CD4-positive, alpha-beta T cell treated with Interleukin-17A for 1 hour (primary cell): Measurements from ENCODE around the gene NEDD4L.

ENCODE experiments used
- DNase-seq: peaks from one replicate; pipeline ENCODE4 v3.0.0-alpha.2; 2020

Gene NEDD4L

GRCh38 chr18:58054041-58054781 lies 10.2 kb downstream of the NEDD4L start:
- DNase-seq, result no peak

- no peak for DNase-seq
Measured at GRCh38 chr18:58055890-58056558, 12.0 kb downstream of the NEDD4L start.

- no peak for DNase-seq
Measured at GRCh38 chr18:58056852-58057251, 12.8 kb downstream of the NEDD4L start.

GRCh38 chr18:58057291-58057965 lies 13.4 kb downstream of the NEDD4L start:
- no peak for DNase-seq

GRCh38 chr18:58058720-58059119 lies 14.7 kb downstream of the NEDD4L start:
- DNase-seq, result no peak

GRCh38 chr18:58060254-58060653 lies 16.2 kb downstream of the NEDD4L start:
- no peak for DNase-seq

- DNase-seq, result no peak
Measured at GRCh38 chr18:58061349-58061748, 17.3 kb downstream of the NEDD4L start.

- DNase-seq, result no peak
Measured at GRCh38 chr18:58064406-58064998, 20.5 kb downstream of the NEDD4L start.

GRCh38 chr18:58065956-58066355 lies 21.9 kb downstream of the NEDD4L start:
- DNase-seq, result no peak

- no peak for DNase-seq
Measured at GRCh38 chr18:58067601-58068000, 23.6 kb downstream of the NEDD4L start.

- DNase-seq, result no peak
Measured at GRCh38 chr18:58069099-58069498, 25.1 kb downstream of the NEDD4L start.

- no peak for DNase-seq
Measured at GRCh38 chr18:58069721-58070292, 25.8 kb downstream of the NEDD4L start.

GRCh38 chr18:58076052-58076451 lies 32.0 kb downstream of the NEDD4L start:
- no peak for DNase-seq

- no peak for DNase-seq
Measured at GRCh38 chr18:58077329-58077728, 33.3 kb downstream of the NEDD4L start.

GRCh38 chr18:58078889-58079573 lies 35.0 kb downstream of the NEDD4L start:
- no peak for DNase-seq

- no peak for DNase-seq
Measured at GRCh38 chr18:58080451-58080850, 36.4 kb downstream of the NEDD4L start.

GRCh38 chr18:58087928-58088690 lies 44.1 kb downstream of the NEDD4L start:
- DNase-seq, result no peak

GRCh38 chr18:58088691-58089065 lies 44.7 kb downstream of the NEDD4L start:
- DNase-seq, result no peak

- DNase-seq, result no peak
Measured at GRCh38 chr18:58091099-58091611, 47.1 kb downstream of the NEDD4L start.

GRCh38 chr18:58093311-58093803 lies 49.3 kb downstream of the NEDD4L start:
- DNase-seq, result no peak

GRCh38 chr18:58095222-58095621 lies 51.2 kb downstream of the NEDD4L start:
- DNase-seq, result no peak
